Measurements from ENCODE around the gene SLC25A33.
"Not testable (repeated sequence)": the region's sequence is repeated elsewhere in the genome, so short reads cannot be mapped to it uniquely, and the experiment has no call there.

Gene SLC25A33

DNA sequence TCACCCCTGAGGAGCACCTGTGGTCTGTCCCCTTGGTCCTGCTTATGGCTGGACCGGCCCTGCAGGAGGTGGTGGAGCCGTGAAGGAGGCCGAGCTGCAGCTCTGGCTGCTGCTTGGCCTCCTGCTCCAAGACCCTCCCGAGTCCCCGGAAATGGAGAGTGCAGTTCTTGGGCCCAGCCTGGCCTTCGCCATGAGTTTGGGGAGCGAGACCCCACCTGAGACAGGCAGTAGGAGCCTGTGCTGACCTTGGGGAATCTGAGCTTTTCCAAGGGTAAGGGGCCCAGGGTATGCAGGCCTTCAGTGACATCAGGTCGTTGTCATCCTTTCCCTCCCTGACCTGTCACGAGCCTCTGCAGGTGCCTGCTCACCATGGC, 63.5 kb downstream of the SLC25A33 start:
- no peak for DNase-seq

DNA sequence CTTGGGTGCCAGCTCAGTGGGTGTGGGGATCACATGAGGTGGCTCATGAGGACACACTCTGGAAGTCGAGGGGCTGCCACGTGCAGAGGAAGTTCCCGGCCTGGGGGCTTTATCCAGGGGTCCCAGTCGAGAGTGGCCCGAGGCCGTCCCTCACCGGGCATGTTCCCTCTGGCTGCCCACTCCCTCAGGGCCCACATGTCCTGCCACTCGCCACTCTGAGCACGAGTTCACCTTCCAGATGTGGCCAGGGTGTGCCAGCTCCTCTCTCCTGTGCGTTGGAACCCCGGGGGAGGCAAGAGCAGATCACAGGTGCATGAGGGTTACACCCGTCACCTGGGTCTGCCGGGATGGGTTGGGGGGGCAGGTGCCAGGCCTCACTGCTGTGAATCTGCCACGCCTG, 64.0 kb downstream of the SLC25A33 start:
- no peak for DNase-seq

DNA sequence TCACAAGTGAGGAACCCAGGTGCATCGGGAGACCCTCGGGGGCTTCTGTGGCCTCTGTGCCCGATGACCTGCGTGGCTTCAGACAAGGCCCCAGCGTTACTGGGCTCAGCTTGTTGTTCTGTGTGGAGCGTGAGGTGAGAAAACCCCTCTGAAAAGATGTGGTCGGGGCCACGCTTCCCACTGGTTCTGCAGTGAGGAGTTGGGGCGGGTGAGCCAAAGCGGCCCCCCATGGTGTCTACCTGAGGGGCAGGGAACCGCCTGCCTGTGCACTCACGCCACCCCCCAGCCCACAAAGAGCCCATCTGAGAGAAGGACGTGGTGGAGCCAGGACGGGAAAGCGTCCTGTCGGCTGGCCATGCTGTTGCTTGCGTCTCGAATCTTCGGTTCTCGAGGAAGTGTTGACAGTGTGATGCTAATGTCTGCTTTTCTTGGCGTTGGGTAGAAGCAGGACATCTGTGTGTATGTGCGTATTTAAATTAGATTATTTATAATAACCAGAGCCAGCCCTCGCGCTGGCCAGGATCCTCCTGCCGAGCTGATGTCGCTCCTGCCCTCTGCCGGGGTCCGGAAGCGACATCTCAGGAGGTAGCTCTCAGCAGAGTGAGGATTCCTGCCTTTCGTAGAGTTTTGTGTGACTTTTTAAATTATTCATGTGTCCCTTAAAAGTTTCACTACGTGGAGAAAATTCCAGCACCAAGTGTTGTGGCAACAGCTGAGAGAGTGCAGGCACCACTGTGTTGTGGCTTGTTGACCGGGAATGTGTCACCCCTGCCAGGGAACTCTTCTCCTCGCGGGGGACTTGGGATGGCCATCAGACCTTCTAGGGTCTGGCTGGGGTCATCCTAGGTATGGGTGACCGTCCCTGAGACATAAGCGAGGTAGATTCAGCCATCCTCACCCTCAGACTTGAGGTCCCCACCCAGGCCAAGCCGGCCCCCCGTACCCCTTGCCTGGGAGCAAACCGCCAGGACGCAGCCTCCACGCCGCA, 64.8 kb downstream of the SLC25A33 start:
- DNase-seq, result no peak

DNA sequence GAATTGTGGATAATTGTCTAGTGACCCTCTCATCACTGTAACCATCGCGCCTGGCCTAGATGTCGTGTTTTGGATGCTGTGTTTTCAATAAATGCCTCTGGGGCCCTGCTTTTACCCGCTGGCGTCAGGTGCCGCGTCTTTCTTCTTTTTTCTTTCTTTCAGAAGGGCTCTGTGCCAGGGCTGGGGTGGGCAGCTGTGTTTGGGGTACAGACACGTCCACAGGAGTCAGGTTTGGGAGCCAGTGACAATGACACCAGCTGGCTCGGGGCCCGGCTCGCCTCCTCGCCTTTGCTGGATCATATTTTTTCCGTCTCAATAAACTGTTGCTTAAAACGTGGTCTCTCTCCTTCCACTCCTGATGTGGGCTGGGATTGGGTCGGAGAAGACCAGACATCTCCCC, 65.6 kb downstream of the SLC25A33 start:
- DNase-seq, result no peak

DNA sequence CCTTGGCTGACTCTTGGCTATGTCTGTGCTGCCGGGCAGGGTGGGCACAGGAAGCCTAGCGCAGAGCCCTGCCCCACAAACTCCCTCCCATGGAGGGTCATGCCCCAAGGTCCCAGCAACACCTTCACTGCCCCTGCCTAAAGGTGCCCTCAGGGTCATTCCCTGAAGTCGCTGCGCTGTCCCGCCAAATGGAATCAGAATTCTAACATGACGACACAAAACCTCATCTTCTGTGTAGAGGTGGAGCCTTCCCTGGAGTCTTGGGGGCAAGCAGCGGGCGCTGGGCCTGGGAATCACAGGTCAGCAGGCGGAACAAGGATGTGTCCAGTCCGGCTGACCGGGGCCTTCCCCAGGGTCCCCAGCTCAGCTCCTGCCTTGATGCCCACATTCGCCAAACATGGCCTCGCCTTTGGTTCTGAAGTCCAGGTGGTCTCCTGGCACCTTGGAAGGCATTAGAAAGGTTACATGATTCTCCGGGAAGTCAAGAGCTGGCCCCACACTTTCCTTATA, 66.7 kb downstream of the SLC25A33 start:
- no peak for DNase-seq

DNA sequence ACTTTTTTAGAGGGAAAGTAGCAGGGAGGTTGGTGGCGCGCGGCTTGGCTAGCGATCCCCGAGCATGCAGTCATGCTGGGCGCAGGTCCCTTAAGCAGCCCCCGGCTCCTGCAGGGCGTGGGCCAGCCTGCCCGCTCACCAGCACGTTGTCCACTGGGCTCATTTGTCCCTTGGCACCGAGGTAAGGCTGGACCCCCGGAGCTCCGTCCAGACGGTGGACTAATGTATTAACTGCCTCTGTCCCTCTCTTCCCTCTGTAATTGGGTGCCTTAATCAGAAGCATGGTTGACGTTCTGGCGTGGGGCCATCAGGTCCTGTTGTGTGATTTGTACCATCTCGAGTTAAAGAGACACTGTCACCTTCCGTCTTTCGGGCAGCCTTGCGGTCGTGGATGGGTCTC, 67.2 kb downstream of the SLC25A33 start:
- no peak for DNase-seq

DNA sequence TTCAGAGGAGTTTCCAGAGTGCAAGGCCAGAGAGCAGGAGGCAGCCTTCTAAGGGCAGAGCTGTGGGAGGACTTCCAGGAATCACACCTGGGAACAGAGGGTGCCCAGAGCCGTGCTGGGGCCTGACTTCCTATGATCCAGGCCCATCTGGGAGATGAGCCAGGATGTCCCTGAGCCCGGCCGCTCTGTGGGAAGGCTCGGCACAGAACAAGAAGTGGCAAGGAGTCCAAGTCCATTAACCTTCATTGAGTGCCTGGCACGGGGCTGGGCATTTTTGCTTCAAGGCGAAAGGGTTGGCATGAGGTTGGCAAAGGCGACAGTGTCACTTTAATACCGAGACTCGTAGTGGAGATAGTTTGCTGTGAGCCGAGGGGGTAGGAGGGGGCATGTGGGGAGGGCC, 67.7 kb downstream of the SLC25A33 start:
- DNase-seq, result no peak

DNA sequence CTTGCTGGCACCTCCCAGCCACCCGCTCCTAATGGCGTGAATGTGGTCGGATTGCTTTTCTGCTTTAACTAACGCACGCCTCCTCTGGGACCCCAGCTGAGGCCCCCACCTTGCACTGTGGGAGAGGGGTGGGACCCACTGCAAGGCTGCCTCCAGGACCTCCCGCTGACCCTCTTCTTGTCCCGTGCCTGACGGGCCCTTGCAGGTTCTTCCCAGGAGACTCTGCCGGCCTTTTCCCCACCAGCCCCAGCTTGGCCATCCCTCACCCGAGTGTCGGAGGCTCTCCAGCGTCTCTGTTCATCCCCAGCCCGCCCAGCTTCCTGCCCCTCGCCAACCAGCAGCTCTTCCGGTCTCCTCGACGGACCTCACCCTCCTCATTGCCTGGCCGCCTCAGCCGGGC, 68.1 kb downstream of the SLC25A33 start:
- no peak for DNase-seq

DNA sequence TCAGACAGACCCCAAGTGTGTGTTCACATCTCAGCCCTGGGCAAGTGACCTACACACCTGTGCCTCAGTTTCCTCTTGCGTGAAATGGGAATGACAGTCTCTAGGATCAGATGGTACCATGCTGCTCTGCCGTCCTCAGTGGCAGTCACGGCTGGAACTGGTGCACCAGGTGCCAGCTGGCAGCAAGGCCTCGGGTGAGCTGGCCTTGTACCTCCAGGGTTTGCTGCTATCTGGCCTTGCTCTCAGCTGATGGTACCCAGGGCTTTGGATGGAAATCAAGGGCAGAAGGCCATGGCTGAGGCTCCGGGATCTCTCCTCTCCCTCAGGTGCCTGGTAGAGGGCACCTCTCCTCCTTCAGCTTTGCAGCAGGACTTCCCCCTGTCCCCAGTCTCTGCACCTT, 70.7 kb downstream of the SLC25A33 start:
- DNase-seq, result no peak

DNA sequence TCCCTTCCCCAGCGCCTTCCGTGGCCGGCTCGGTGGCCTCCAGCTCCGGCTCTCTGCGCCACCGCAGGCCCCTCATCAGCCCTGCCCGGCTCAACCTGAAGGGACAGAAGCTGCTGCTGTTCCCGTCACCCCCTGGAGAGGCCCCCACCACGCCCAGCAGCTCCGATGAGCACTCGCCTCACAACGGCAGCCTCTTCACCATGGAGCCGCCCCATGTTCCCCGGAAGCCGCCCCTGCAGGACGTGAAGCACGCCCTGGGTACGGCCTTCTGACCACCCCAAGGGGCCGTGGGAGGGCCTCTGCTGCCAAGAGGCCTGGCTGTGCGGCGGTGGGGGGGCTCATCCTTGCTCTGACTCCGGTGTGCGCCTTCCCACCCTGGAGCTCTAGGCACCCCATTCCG, 71.3 kb downstream of the SLC25A33 start:
- DNase-seq, result no peak

DNA sequence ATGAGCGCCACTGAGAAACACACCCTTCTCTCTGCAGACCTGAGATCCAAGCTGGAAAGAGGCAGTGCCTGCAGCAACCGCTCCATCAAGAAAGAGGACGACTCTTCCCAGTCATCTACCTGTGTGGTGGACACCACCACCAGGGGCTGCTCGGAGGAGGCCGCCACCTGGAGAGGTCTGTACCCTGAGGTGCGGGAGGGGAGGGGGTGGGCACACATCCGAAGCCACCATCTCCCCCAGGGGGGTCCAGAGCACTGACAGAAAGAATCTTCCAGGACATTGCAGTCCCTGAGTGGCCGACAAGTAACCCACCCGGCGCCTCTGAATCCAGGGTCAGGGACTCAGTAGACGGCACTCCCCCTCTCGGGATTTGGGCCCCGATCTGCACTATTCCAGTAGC, 72.5 kb downstream of the SLC25A33 start:
- DNase-seq, result no peak

DNA sequence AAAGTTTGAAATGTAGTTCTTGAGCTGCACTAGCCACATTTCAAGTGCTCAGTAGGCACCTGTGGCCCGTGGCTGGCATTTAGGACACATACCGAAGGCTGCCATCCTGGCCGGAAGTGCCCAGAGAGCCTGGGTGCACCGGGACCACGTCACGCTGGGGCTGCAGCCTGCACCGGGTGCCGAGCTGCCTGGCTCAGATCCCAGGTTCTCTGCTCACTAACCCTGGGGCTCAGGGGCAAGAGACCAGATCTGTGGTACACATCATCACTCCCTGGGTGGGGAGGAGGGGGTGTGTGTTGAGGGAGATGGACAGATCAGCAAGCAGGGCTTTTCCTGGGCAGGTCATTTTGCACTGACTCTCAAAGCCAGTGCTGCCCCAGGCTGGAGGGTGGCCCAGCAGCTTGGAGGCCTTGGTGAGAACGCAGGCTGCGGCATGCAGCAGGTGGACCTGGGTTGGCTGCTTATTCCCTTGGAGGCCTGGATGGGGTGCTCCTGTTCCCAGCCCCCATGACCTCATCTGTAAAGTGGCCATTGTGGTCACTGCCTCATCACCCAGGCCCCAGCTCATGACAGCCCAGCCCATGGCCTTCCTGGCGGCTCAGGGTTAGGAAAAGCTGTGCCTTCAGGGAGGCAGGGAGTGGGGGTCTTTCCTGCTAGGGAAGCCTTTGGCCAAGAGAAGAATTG, 73.0 kb downstream of the SLC25A33 start:
- no peak for DNase-seq

DNA sequence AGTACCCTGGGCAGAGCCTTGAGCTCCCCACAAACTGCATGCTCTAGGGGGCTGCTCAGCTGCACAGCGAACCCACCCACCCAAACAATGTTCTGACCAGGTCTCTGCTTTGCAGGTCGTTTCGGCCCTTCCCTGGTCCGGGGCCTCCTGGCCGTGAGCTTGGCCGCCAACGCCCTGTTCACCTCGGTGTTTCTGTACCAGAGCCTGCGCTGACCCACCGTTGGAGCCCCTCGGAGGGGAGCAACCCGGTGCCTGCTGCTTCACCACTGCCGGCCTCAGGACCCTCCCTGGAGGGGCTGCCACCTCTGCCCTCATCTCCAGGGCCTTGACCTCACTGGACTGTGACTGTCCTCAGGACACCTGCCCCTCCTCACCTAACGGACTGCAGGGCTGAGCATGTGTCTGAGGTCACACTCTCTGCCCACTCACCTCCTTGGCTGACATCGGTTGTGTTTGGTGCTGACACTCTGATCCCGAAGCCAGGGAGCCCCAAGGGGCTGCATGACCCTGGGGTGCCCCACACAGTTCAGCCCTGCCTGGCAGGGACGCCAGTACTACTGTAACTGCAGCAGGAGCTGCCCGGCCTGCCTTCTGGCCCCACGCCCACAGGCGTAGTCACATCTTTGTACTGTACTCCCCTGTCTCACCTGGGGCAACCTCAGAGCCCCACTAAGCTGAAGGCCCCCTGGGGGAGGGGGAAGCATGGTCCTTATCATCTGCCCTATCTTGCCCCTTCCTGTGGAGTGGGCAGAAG, 73.8 kb downstream of the SLC25A33 start:
- DNase-seq, result no peak

DNA sequence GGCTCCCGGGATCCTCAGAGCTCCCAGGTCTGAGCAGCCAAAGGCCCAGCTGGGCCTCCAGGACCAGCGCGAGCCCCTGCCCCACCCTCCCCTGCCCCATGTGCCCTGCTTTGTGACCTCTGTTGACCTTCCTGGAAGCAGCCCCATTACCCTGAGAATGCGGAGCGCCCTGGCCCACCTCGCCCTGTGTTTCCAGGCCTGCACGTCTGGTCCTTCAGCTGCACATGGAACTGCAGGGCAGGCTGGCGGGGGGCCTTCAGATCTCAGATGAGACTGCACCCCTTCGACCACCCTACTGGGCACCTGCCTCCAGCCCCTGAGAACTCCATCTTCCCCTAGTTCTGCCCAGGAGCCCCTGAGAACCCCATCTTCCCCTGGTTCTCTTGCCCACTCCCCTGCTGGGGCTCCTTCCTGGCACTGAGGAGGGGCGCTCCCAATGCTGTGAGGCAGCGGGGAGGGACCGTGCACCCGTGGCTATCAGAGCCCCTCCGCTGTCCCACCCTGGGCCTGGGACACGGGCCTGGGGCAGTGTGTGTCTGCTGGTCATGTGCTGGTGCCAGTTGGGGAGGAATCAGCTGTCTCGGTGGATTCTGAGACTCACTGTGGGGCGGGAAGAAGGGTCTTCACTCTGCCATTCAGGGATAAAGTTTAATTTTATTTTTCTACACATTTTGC, 74.5 kb downstream of the SLC25A33 start:
- DNase-seq, result no peak

DNA sequence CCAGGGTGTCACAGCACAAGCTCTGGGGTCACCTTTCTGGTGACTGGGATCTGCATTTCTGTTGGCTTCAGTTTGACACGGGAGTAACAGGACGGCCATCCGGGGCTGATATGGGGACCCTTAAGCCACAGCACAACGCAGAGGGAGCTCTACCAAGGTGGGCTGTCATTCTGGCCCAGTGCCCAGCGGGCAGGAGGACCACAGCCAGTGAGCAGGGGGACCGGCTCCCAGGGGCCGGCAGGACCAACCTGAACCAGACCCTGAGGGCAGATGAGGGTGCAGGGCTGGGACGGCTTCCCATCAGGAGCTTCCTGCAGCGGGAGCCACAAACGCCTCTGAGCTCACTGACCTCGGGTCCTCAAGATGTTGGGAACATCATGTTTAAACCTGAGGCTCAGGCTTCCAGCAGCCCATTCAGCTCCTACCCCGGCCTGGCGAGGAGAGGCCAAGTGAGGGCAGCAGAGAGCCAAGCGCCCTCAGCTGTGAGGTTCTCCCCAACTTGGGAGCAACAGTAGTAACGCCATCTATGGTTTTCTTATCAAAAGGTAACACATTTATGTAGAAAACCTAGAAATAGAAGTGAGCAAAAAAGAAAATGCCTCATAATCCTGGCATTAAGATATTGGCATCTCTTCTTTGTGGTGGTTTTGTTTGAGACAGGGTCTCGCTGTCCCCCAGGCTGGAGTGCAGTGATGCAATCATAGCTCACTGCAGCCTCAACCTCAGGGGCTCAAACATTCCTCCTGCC, 76.2 kb downstream of the SLC25A33 start:
- peak; percentile 22 to 51 for DNase-seq

DNA sequence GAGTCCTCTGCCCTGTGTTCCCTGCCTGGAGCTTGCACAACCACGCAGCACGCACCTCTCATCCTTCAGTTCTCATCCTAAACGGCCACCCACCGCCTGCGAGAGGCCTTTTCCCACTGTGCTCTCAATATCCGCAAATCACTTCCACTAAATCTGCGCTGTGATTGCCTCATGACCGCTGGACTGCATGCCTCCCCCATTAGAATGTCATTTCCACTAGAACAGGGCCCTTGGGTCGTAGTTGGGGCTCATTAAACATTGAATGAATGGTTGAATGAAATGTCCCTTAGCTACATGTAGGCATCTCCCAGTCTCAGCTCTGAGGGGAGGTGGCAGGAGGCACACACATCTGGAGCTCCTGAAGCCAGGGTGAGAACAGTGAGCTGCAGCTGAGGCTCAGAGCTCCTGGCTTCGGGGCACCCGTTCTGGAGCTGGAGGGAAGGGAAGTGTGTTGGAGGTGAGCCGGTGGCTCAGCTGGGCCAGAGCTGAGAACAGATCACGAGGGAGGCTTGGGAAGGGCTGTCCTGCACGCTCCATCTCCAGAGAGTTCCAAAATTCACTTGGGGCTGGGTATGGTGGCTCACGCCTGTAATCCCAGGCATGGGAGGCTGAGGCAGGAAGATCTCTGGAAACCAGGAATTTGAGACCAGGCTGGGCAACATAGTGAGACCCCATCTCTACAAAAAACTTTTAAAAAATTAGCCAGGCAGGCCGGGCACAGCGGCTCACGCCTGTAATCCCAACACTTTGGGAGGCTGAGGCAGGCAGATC, 79.8 kb downstream of the SLC25A33 start:
- no peak for DNase-seq

DNA sequence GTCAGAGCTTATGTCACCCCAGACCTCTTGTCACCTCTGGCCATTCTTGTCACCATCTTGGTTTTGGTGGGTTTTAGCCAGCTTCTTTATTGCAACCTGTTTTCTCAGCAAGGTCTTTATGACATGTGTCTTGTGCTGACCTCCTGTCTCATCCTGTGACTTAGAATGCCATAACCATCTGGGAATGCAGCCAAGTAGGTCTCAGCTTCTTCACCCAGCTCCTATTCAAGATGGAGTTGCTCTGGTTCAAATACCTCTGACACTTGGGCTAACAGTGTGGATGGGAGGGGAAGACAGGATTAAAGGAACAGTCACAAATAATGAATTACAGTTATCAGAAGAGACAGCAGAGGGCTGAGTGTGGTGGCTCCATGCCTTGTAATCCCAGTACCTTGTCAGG, 81.8 kb downstream of the SLC25A33 start:
- DNase-seq, result no peak

DNA sequence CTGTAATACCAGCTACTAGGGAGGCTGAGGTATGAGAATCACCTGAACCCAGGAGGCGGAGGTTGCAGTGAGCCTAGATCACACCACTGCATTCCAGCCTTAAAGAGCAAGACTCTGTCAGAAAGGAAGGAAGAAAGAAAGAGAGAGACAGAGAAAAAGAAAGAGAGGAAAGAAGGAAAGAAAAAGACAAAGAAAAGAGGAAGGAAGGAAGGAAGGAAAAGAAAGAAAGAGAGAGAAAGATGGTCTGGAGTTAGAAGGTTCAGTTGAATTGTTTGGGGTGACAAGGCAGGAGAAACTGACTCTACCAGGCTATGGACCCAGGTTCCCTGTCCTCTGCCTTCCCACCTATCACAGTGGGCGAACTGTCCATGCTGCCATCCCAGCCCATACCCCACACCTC, 84.8 kb downstream of the SLC25A33 start:
- DNase-seq, result no peak

DNA sequence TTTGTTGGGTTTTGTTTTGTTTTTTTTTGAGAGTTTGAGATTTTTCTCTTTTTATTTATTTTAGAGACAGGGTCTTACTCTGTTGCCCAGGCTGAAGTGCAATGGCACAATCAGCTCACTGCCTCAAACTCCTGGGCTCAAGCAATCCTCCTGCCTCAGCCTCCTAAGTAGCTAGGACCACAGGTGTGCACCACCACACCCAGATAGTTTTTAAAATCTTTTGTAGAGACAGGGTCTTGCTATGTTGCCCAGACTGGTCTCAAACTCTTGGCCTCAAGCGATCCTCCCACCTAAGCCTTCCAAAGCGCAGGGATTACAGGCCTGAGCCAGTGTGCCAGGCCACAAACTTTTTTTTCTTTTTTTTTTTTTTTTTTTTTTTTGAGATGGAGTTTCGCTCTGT, 85.8 kb downstream of the SLC25A33 start:
- not testable (repeated sequence) for DNase-seq

DNA sequence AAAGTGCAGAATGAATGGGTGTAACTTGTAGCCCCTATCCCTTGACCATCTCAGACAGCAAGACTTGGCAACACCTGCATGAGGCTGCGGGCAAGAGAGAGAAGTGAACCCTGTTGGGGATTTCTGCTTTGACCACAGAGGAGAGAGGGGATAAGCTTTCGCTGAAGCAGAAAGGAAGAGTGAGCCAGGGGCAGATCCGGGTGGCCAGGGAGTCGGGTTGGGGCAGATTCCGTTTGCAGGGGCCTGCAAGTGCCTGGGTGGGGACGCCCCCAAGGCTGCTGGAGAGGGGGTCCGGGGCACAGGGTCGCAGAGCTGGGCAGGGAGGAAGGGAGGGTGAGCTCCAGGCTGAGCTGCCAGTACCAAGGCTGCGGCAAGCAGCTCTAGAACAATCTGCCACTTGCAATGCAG, 86.9 kb downstream of the SLC25A33 start:
- DNase-seq, result no peak
